ENCODE measurements around the gene GRK1.

The GRK1 gene

DNA sequence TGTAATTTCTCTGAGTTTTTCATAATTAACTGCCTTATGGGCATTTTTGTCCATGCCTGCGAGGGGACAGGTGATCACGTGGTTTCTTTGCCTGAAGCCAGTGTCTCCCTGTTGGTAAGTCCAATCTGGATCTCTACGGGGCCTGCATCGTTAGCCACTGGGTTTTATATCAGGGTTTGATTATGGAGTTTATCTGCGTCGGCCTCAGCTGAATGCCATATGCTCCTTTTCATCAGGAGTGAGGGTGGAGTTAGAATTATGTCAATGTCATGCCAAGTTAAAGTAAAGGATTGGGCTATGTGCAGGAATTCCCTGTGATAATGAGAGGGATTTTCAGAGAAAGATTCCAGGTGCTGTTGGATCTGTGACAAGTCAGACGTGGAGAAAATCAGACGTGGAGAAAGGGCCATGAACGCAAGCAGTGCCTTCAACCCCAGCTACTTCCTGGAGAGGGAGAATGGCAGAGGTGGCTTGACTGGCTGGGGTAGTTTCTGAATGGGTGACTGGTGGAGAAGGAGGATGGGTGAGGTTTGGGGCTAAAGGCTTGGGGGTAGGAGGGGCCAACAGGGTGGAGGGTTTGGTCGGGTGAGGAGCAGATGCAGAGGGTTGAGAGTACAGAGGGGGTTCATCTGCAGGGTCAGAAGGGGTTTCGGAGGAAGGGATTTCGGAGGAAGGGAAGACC lies 116.3 kb downstream of the GRK1 start:
- DNase-seq: no peak

DNA sequence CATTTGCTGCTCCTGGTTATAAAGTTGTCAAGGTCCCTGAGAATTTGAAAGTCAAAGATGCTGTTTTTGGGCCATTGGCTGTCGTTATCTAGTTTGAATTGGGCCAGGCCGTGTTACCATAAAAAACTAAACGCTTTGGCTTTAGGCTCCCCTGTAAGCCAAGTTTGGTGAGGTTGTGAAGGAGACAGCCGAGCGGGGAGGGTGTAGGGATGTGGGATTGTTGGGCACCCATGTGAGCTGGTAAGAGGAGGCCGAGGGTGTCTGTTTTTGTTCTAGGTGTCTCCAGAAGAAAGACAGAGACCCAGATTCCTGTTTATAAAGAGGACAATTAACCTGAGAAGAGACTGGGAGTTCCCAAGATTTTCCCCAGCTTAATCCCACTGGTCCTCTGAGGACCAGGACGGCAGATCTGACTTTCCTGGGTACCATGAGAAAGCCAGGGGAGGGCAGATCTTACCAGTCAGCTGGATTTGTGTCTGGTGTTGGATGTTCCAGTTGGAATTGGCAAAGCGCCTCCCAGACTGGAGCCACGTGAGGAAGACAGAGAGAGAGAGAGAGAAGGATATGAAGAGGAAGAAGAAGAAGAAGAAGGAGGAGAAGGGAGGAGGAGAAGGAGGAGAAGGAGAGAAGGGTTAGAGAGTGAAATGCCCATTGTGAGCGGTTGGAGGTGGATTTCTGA lies 117.1 kb downstream of the GRK1 start:
- DNase-seq: no peak

DNA sequence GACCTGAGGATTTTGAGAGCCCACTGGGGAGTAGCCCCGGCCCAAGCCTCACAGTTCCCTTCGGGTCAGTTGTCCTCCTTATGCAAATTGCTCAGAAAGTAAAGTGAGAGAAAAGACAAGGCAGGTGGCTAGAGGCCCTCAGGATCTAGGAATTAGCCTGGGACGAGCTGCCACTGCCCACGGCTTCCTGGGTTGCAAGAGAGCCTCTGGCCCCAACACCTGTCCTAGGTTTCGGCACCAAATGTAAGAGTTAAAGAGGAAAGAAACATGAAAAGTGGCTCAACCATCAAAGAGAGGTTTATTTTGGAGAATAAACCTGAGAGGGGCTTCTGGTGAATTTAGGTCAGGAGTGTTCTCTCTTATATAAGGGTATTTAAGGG lies 117.6 kb downstream of the GRK1 start:
- no peak for DNase-seq

DNA sequence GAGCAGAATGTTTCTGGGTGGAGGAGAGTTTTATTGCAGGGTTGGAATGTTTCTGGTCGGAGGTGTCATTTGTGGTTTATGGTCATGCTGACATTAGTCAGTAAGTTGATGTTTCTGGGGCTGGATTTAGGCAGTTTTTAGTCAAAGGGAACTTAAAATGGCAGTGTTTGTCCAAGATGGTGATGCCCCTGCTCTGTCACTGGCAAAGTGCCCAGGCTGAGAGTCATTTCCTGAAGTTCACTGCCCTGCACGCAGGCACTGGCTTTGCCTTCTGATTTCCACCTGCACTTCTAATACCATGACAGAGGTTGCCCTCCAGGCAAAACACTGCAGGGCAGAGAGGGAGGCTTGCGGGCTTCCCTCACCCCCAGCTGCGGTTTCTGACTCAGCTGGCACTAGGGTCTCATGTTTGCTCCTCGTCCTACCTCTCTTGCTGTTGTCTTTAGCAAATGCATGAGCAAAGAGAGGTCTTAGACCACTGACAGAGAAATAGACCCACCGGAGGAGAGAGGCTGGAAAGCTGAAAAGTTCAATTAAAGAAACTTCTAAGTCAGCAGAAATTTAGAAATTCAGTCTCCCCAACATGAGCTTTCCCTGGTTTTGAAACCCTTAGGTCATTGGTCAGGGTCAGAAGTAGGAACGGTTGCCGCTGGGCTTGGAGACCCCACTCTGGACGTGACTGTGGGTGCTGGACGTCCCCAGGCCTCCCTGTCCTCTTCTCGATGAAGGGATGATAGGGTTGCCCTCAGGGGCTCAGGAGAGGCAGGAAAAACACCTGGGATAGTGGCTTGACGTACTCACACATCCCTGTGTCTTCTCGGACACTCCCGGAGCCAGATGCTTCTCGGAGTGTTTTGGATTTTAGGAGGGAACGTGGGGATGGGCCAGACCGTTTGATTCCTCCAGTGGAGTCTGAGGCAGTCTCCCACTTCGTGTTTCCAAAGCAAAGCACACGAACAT lies 118.3 kb downstream of the GRK1 start:
- DNase-seq: no peak

DNA sequence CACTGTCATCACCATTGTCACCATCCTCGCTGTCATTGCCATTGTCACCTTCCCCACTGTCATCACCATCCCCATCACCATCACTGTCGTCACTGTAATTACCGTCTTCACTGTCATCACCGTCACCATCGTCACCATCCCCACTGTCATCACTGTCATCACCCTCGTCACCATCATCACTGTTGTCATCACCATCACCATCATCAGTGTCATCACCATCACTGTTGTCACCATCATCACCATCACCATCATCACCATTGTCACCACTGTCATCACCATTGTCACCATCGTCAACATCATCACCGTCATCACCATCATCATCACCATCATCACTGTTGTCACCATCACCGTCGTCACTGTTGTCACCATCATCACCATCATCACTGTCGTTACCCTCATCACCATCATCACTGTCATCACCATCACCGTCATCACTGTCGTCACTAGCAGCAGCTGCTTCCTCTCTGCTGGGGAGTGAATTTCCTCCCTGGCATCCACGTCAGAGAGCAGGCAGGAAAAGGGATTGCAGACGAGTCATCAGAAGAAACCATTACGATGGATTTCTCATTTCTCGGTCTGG lies 119.3 kb downstream of the GRK1 start:
- no peak for DNase-seq
